ENCODE measurements around the gene RBM4.

GRCh38 chr11:66691311-66691980, 52.9 kb downstream of the RBM4 start:
- TF ChIP-seq POLR2A (IDR thresholded peaks at IDR 0.05): no peak
- TF ChIP-seq, protein P1, sequence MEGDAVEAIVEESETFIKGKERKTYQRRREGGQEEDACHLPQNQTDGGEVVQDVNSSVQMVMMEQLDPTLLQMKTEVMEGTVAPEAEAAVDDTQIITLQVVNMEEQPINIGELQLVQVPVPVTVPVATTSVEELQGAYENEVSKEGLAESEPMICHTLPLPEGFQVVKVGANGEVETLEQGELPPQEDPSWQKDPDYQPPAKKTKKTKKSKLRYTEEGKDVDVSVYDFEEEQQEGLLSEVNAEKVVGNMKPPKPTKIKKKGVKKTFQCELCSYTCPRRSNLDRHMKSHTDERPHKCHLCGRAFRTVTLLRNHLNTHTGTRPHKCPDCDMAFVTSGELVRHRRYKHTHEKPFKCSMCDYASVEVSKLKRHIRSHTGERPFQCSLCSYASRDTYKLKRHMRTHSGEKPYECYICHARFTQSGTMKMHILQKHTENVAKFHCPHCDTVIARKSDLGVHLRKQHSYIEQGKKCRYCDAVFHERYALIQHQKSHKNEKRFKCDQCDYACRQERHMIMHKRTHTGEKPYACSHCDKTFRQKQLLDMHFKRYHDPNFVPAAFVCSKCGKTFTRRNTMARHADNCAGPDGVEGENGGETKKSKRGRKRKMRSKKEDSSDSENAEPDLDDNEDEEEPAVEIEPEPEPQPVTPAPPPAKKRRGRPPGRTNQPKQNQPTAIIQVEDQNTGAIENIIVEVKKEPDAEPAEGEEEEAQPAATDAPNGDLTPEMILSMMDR (IDR thresholded peaks at IDR 0.05): no peak

Measured in prostate gland (tissue), 2 donors.